Psoas muscle (tissue), 8 donors: ENCODE results near the gene DNAJC30. TPM values are rescaled to one million over a fixed set of nuclear protein-coding genes. Genes with fewer than 3 reads are reported as not detected.

ENCODE experiments used
- ATAC-seq, 4 donors: fragments of 200-7000 bp; cut with Tn5 transposase; one replicate each; pipeline ENCODE4 v1.9.1; 2020; ENCODE audit warnings: moderate library complexity in 3 of 4, mild to moderate bottlenecking in 2 of 4
- DNase-seq, 2 donors: peaks; one replicate each; pipeline ENCODE4 v3.0.0-alpha.2; 2020
- H3K27ac ChIP-seq: fragments of 200-600 bp; one replicate; pipeline ENCODE4 v1.8.0; 2022
- H3K27me3 ChIP-seq, 3 donors: fragments of 200-600 bp in 1 of 3; one replicate each; pipeline versions ENCODE4 v1.6.1 to v1.8.0; 2013 to 2022; ENCODE audit warnings: low read length in 2 of 3, mild to moderate bottlenecking in 2 of 3, moderate library complexity in 1 of 3; ENCODE audit not compliant: insufficient read depth in 3 of 3
- H3K36me3 ChIP-seq, 2 donors: fragments of 200-600 bp in 1 of 2; one replicate each; pipeline versions ENCODE4 v1.6.1 to v1.8.0; 2013 to 2022; ENCODE audit warnings: low read depth in 1 of 2, mild to moderate bottlenecking in 1 of 2, moderate library complexity in 1 of 2; ENCODE audit not compliant: insufficient read depth in 1 of 2
- H3K4me1 ChIP-seq: fragments of 200-600 bp; one replicate; pipeline ENCODE4 v1.8.0; 2022
- H3K4me3 ChIP-seq: fragments of 200-600 bp; one replicate; pipeline ENCODE4 v1.8.0; 2022; ENCODE audit warnings: mild to moderate bottlenecking
- H3K9me3 ChIP-seq: fragments of 200-600 bp; one replicate; pipeline ENCODE4 v1.8.0; 2022
- CTCF ChIP-seq: fragments of 200-600 bp; IDR thresholded peaks from one replicate; pipeline ENCODE4 v1.8.0; 2022; ENCODE audit warnings: antibody characterized with exemption
- WGBS, 3 donors: extraction: QIAGEN DNeasy Blood & Tissue Kit; methylation state at CpG; one replicate each; pipeline versions ENCODE4 v1.1.6 to v1.1.7; 2013; 5-methylcytosine and 5-hydroxymethylcytosine counted together
- intact Hi-C, 2 donors: fragments of 100-400 bp; cut with DNase I; formaldehyde crosslinking; loops; one replicate each; pipeline versions ENCODE4 v1.11.0 to v1.14.2; 2022
- polyA plus RNA-seq, 3 donors: library from polyadenylated mRNA; stranded (reverse); fragments of 200-250 nt; gene quantifications; one replicate each; pipeline ENCODE4 v1.2.3, GENCODE V29; 2013
- total RNA-seq, 4 donors: library from RNA; stranded (reverse); fragmentation: NEBNext Ultra II Directional in 2 of 4; extraction: Animal tissue kit (Norgen Biotek cat#: 25700) in 2 of 4; gene quantifications; one replicate each; pipeline versions ENCODE4 v1.2.1 to v1.2.4, GENCODE V29; 2021 to 2023
- donor health status: healthy with polysubstance abuse.
- donor health status: DM: no; HTN: no; CAD: no; lungs with moderate emphysema.
- donor health status: Bipolar disorder and iron deficiency.
- donor health status: healthy.
- donor health status: DM: yes; HTN: yes; CAD: no.
- donor health status: DM: no; HTN: no; CAD: no.
- donor health status: DM: no; HTN: no; CAD: no.
- donor health status: DM: yes; HTN: yes; CAD: no.

Gene DNAJC30
- total and polyA plus RNA-seq, 7 donors, result 4.3 to 13.9 (median 8.9) TPM

- H3K27me3 ChIP-seq, result no peaks in the 10 kb centered on the region
- no peaks in the 10 kb centered on the region for H3K9me3 ChIP-seq
- H3K4me1 ChIP-seq, result no peaks in the 10 kb centered on the region
- DNase-seq (no peak), ATAC-seq (no peak)
- no peak for TF ChIP-seq CTCF
- no peak overlapping the region for H3K4me3 ChIP-seq
- WGBS, 3 donors, result 90 to 93% (median 91%) methylated on average over 18 of the region's 18 CpGs
- H3K27ac ChIP-seq, result no peak overlapping the region
- H3K36me3 ChIP-seq, result peaks cover 0 to 31% of the 10 kb centered on the region in 2 donors
- intact Hi-C loops, result no loop called here
Observed at GRCh38 chr7:73702665-73703064, 19.4 kb upstream of the DNAJC30 start.

- intact Hi-C loops, result no loop called here
- DNase-seq (no peak), ATAC-seq (no peak)
- Histone ChIP-seq H3K27ac (no peak overlapping the region), H3K9me3 (no peaks in the 10 kb centered on the region), H3K27me3 (no peaks in the 10 kb centered on the region), H3K36me3 (peaks cover 0 to 35% of the 10 kb centered on the region in 2 donors), H3K4me1 (no peaks in the 10 kb centered on the region), H3K4me3 (no peak overlapping the region)
- 78 to 83% (median 83%) methylated on average over 8 of the region's 8 CpGs for WGBS, 3 donors
- no peak for TF ChIP-seq CTCF
Observed at GRCh38 chr7:73702226-73702625, 19.0 kb upstream of the DNAJC30 start.

GRCh38 chr7:73701357-73701995, 18.2 kb upstream of the DNAJC30 start:
- peak; percentile 32 to 62 (median 60) for ATAC-seq

GRCh38 chr7:73700581-73701134, 17.4 kb upstream of the DNAJC30 start:
- no peak for TF ChIP-seq CTCF
- WGBS, 3 donors, result 85 to 89% (median 85%) methylated on average over 12 to 15 of the region's 15 CpGs
- H3K36me3 ChIP-seq, result peaks cover 0 to 51% of the 10 kb centered on the region in 2 donors

More at GRCh38 chr7:73701357-73701995, 18.2 kb upstream of the DNAJC30 start:
- Histone ChIP-seq H3K9me3 (no peaks in the 10 kb centered on the region), H3K27ac (no peak overlapping the region), H3K4me3 (no peak overlapping the region), H3K27me3 (no peaks in the 10 kb centered on the region), H3K36me3 (peaks cover 0 to 43% of the 10 kb centered on the region in 2 donors), H3K4me1 (no peaks in the 10 kb centered on the region)
- TF ChIP-seq CTCF, result peak; percentile 37
- 67 to 74% (median 74%) methylated on average over 13 of the region's 13 CpGs for WGBS, 3 donors
- intact Hi-C loops, result no loop called here
- DNase-seq, result no peak

GRCh38 chr7:73700069-73700423, 16.8 kb upstream of the DNAJC30 start:
- Histone ChIP-seq H3K4me1 (no peaks in the 10 kb centered on the region), H3K36me3 (peaks cover 0 to 57% of the 10 kb centered on the region in 2 donors), H3K9me3 (no peaks in the 10 kb centered on the region), H3K27me3 (no peaks in the 10 kb centered on the region), H3K27ac (no peak overlapping the region), H3K4me3 (no peak overlapping the region)
- no peak for TF ChIP-seq CTCF
- intact Hi-C loops, result no loop called here
- DNase-seq, result no peak
- 78 to 85% (median 80%) methylated on average over 8 to 14 of the region's 14 CpGs for WGBS, 3 donors
- ATAC-seq, result no peak

More at GRCh38 chr7:73700581-73701134, 17.4 kb upstream of the DNAJC30 start:
- Histone ChIP-seq H3K27ac (no peak overlapping the region), H3K4me3 (no peak overlapping the region), H3K27me3 (no peaks in the 10 kb centered on the region), H3K9me3 (no peaks in the 10 kb centered on the region), H3K4me1 (no peaks in the 10 kb centered on the region)
- ATAC-seq, result no peak
- no peak for DNase-seq
- intact Hi-C loops, result no loop called here
